Activated CD4-positive, alpha-beta T cell treated with anti-CD3 and anti-CD28 coated beads for 48 hours (primary cell): ENCODE data around the gene IFT88.

Experiments used
- DNase-seq: peaks from one replicate; pipeline ENCODE4 v3.0.0-alpha.2; 2020

The IFT88 gene

GRCh38 chr13:20717581-20718542 is 150.9 kb downstream of the IFT88 start:
- no peak for DNase-seq

GRCh38 chr13:20718958-20719566 is 152.1 kb downstream of the IFT88 start:
- DNase-seq = no peak

DNA sequence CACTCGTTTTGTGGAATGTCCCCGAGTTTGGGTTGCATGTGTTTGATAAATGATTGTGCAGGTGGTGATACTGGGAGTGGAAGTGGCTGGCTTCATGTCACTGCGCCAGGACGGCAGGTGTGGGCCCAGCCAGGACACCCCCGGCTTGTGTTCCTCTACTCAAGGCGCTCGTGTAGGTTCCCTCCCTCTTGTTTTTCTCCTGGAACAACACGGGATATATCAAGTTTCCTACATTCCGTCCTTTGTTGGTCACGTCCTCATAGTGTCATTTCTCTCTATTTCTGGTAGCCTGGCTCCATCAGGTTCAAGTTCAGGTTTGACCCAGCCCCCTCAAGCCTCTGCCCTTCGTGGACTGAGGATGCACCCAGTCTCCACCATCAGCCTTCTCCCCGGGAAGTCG is 152.8 kb downstream of the IFT88 start:
- DNase-seq = no peak

DNA sequence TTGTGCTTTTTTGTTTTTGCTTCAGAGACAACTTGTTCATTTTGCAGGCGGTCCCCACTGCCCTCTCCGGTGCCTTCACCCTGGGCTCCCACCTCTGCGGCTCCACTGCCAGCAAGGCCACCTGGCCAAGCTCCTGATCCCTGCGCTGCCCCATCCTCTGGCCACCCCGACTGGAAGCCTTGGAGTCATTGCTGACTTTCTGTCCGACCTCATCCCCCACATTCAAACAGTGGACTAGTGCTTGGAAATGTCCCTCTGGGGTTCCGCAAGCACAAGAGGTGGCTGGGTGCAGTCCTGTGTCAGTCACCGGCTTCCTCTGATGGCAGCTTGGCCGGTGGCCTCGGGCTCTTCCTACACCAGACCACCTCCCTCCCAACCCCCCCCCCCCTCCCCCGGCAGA is 153.5 kb downstream of the IFT88 start:
- DNase-seq = no peak

GRCh38 chr13:20721058-20721453 is 154.1 kb downstream of the IFT88 start:
- no peak for DNase-seq

DNA sequence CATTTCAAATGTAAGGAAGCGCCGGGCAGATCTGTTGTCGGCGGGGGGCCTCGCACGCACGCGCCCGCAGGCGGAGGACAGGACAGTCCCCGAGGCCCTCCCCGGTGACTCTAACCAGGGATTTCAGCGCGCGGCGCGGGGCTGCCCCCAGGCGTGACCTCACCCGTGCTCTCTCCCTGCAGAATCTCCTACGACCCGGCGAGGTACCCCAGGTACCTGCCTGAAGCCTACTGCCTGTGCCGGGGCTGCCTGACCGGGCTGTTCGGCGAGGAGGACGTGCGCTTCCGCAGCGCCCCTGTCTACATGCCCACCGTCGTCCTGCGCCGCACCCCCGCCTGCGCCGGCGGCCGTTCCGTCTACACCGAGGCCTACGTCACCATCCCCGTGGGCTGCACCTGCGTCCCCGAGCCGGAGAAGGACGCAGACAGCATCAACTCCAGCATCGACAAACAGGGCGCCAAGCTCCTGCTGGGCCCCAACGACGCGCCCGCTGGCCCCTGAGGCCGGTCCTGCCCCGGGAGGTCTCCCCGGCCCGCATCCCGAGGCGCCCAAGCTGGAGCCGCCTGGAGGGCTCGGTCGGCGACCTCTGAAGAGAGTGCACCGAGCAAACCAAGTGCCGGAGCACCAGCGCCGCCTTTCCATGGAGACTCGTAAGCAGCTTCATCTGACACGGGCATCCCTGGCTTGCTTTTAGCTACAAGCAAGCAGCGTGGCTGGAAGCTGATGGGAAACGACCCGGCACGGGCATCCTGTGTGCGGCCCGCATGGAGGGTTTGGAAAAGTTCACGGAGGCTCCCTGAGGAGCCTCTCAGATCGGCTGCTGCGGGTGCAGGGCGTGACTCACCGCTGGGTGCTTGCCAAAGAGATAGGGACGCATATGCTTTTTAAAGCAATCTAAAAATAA is 154.7 kb downstream of the IFT88 start:
- DNase-seq = peak; percentile 40

- no peak for DNase-seq
These were observed 160.9 kb downstream of the IFT88 start for GRCh38 chr13:20727856-20728255.

DNA sequence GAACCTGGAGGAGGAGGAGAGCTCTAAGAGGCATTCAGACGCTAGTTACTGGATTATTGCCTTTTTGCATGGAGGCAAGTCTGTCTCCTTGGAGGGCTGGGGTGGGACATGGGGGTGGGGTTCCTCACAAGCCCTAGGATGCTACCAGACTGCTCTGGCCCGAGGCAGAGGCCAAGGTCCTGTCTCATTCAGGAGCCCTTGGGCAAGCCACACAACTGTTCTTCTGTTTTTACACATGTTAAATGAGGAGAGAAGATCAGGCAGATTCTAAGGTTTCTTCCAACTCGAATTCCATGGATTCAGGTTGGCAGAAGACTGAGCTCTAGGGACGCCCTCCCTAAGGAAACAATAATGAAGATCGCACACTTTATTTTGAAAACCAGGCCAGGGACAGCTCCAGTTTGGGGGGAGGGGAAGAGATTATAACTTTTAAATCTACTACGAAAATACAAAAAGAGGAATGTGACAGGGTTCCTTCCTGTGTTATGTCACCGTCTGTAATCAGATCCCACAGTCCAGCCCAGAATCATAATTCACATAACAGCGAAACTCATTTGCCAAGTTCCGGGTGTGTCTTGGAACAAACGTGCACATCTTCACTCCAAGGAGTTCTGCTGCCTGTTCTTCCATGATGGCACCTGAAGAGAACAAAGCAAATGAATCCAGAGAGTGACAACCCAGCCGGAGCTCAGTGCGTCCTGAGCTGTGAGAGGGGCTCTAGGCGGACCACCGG is 161.8 kb downstream of the IFT88 start:
- no peak for DNase-seq

- no peak for DNase-seq
These were observed 163.0 kb downstream of the IFT88 start for GRCh38 chr13:20729633-20730585.

DNA sequence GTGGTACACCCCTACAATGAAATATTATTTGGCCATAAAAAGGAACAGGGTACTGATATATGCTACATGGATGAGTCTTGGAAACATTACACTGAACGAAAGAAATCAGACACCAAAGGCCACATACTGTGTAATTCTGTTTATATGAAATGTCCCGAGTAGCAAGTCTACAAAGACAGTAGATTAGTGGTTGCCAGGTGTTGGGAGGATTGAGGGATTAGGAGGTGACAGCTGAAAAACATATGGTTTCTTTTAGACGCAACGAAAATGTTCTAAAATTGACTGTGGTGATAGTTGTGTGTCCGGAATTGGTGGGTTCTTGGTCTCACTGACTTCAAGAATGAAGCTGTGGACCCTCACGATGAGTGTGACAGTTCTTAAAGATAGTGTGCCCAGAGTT is 171.7 kb downstream of the IFT88 start:
- no peak for DNase-seq

DNA sequence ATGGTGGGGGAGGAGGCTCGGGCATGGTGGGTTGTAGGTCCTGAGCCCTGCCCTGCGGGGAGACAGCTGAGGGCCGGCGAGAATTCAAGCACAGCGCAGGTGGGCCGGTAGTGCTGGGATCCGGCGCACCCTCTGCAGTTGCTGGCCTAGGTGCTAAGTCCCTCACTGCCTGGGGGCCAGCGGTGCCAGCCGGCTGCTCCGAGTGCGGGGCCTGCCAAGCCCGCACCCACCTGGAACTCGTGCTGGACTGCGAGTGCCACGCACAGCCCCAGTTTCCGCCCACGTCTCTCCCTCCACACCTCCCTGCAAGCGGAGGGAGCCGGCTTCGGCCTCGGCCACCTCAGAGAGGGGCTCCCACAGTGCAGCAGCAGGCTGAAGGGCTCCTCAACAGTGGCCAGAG is 173.1 kb downstream of the IFT88 start:
- no peak for DNase-seq
